B cell (primary cell): Measurements from ENCODE around the gene RHOT1.

ENCODE experiments used
- EZH2 ChIP-seq: IDR thresholded peaks from 2 replicates; pipeline ENCODE4 v1.6.1; 2012; ENCODE audit warnings: borderline replicate concordance, low read depth, mild to moderate bottlenecking, moderate library complexity, low read length; ENCODE audit not compliant: insufficient read depth, poor library complexity, severe bottlenecking
- TF ChIP-seq, protein P1 (sequence below): fragments of 200-600 bp; IDR thresholded peaks from one replicate; pipeline ENCODE4 v1.8.0; 2022; ENCODE audit warnings: antibody characterized with exemption, mild to moderate bottlenecking

DNA sequence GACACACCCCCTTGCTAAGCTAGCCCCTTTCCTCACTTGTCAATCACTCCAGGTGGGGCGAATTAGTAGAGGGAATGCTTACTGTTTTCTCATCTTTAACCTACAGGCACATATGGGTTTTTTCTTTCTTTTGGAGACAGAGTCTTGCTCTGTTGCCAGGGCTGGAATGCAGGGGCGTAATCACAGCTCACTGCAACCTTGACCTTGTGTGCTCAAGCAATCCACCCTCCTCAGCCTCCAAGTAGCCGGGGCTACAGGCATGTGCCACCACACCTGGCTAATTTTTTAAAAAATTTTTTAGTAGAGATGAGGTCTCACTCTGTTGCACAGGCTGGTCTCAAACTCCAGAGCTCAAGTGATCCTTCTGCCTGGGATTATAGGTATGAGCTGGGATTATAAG, 84.6 kb downstream of the RHOT1 start:
- TF ChIP-seq, protein P1, sequence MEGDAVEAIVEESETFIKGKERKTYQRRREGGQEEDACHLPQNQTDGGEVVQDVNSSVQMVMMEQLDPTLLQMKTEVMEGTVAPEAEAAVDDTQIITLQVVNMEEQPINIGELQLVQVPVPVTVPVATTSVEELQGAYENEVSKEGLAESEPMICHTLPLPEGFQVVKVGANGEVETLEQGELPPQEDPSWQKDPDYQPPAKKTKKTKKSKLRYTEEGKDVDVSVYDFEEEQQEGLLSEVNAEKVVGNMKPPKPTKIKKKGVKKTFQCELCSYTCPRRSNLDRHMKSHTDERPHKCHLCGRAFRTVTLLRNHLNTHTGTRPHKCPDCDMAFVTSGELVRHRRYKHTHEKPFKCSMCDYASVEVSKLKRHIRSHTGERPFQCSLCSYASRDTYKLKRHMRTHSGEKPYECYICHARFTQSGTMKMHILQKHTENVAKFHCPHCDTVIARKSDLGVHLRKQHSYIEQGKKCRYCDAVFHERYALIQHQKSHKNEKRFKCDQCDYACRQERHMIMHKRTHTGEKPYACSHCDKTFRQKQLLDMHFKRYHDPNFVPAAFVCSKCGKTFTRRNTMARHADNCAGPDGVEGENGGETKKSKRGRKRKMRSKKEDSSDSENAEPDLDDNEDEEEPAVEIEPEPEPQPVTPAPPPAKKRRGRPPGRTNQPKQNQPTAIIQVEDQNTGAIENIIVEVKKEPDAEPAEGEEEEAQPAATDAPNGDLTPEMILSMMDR = no peak
- TF ChIP-seq EZH2 = no peak
